Measurements from ENCODE around the gene MT2A. TPM values are rescaled to one million over a fixed set of nuclear protein-coding genes. Genes with fewer than 3 reads are reported as not detected.

MT2A gene
- total and polyA plus RNA-seq, 10 of the 15 experiments (the other 5 are each of a cell fraction or from before 2014, with no cell fraction given) = 7.3 to 271 (median 53.5) TPM

DNA sequence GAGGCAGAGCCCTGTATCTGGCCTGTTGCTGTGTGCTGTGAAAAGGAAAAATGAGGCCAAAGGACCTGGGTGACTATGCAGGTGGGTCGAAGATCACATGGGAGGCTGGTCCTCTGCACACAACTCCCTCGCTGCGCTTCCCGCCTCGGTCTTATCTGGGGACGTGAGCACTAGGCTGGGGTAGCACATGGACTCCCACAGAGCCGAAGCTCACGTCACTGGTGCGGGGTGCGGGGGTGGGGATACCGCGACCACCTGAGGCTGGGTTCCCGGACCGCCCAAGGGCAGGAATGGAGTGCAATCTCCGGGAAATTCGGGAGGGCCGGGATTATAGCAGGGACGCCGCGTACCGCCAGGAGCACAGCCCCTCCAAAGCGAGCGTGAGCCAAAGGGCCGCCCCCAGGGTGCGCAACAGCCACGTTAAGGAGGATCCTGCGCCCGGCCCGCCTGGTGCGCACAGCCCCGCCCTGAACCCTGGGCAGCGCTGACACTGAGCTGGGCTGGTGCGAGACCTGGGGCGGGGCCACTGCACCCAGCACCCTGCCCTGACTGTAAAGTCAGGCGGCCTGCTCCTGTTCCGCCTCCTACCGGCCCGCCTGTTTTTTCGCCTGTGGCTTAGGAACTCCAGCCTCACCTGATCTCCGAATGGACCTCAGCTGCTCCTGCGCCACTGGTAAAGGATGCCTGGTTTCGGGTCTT, 34.8 kb downstream of the MT2A start:
- H2AFZ ChIP-seq (ENCODE audit: control insufficient read depth, low read depth, low read length) = no peak overlapping the region
- in situ Hi-C loops (cut with MboI) (no loop called here), intact Hi-C loops (cut with micrococcal nuclease; ENCODE audit: unreplicated experiment) (no loop called here)
- TF ChIP-seq TBL1XR1 (IDR thresholded peaks at IDR 0.05; ENCODE audit: low read depth, low read length) (no peak), CBX3 (IDR thresholded peaks at IDR 0.05; ENCODE audit: borderline replicate concordance, low read depth) (no peak), NRF1 (conservative IDR thresholded peaks at IDR 0.05; ENCODE audit: low read depth, low read length) (no peak), SIN3A (IDR thresholded peaks at IDR 0.05; ENCODE audit: low read depth, low read length) (no peak), EZH2 (IDR thresholded peaks at IDR 0.05; ENCODE audit: borderline replicate concordance, control insufficient read depth, low read depth, low read length) (no peak), MEF2B (IDR thresholded peaks at IDR 0.05; ENCODE audit: partially characterized antibody, poor library complexity, severe bottlenecking) (no peak), IKZF1 (conservative IDR thresholded peaks at IDR 0.05) (peak; percentile 42; the same call in 1 of the 2 replicates), LARP7 (IDR thresholded peaks at IDR 0.05) (peak; percentile 57), GATAD2B (conservative IDR thresholded peaks at IDR 0.05; ENCODE audit: low read depth) (0 out of 2 replicates have a peak, but pooled peaks have one; percentile 37), BHLHE40 (IDR thresholded peaks at IDR 0.05; ENCODE audit: borderline replicate concordance in 1 of 2, low read depth in 2 of 2, low read length in 1 of 2) (peak in 1 of 2 experiments; percentile 24; a peak in 1 of 4 replicates)
- TF ChIP-seq, protein P1, sequence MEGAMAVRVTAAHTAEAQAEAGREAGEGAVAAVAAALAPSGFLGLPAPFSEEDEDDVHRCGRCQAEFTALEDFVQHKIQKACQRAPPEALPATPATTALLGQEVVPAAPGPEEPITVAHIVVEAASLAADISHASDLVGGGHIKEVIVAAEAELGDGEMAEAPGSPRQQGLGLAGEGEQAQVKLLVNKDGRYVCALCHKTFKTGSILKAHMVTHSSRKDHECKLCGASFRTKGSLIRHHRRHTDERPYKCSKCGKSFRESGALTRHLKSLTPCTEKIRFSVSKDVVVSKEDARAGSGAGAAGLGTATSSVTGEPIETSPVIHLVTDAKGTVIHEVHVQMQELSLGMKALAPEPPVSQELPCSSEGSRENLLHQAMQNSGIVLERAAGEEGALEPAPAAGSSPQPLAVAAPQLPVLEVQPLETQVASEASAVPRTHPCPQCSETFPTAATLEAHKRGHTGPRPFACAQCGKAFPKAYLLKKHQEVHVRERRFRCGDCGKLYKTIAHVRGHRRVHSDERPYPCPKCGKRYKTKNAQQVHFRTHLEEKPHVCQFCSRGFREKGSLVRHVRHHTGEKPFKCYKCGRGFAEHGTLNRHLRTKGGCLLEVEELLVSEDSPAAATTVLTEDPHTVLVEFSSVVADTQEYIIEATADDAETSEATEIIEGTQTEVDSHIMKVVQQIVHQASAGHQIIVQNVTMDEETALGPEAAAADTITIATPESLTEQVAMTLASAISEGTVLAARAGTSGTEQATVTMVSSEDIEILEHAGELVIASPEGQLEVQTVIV (IDR thresholded peaks at IDR 0.05; ENCODE audit: borderline replicate concordance, partially characterized antibody) = no peak
- TF ChIP-seq, protein P2, sequence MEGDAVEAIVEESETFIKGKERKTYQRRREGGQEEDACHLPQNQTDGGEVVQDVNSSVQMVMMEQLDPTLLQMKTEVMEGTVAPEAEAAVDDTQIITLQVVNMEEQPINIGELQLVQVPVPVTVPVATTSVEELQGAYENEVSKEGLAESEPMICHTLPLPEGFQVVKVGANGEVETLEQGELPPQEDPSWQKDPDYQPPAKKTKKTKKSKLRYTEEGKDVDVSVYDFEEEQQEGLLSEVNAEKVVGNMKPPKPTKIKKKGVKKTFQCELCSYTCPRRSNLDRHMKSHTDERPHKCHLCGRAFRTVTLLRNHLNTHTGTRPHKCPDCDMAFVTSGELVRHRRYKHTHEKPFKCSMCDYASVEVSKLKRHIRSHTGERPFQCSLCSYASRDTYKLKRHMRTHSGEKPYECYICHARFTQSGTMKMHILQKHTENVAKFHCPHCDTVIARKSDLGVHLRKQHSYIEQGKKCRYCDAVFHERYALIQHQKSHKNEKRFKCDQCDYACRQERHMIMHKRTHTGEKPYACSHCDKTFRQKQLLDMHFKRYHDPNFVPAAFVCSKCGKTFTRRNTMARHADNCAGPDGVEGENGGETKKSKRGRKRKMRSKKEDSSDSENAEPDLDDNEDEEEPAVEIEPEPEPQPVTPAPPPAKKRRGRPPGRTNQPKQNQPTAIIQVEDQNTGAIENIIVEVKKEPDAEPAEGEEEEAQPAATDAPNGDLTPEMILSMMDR (IDR thresholded peaks at IDR 0.05 in 2 of 3, conservative IDR thresholded peaks at IDR 0.05 in 1 of 3; ENCODE audit: control insufficient read depth in 2 of 3, extremely low read depth in 1 of 3, insufficient read depth in 1 of 3, low read depth in 3 of 3, low read length in 3 of 3) = peak in 2 of 3 experiments; percentile 21 to 39; a peak in 3 of 6 replicates
- ATAC-seq (peak; percentile 99), DNase-seq (ENCODE audit: low read depth, low spot score) (no peak), FAIRE-seq (no peak)
- no peaks in the 10 kb centered on the region for H3K9me3 ChIP-seq (replicated peaks; ENCODE audit: control insufficient read depth, insufficient read depth, low read length)
- POLR2A ChIA-PET = interaction anchor here (0.5 kb wide), 1 partner anchor 85 kb away, joined by 3 read pairs; no protein-coding TSS in a partner anchor
- H3K9ac ChIP-seq (ENCODE audit: control insufficient read depth, insufficient read depth, low read length) = no peak overlapping the region
- H3K4me2 ChIP-seq (ENCODE audit: control insufficient read depth, insufficient read depth) = no peak overlapping the region; the same call in 1 of the 2 replicates
- no peaks in the 10 kb centered on the region for H3K4me1 ChIP-seq (ENCODE audit: control insufficient read depth, insufficient read depth, low read length)
- CTCF ChIA-PET = interaction anchor here (0.6 to 2.0 kb wide), 8 partner anchors 19 to 122 kb away, joined by 3 to 10 read pairs (median 3); no protein-coding TSS in a partner anchor
- RAD21 ChIA-PET (ENCODE audit: unreplicated experiment) = interaction anchor here (0.6 to 1.7 kb wide), 5 partner anchors 9 to 66 kb away, joined by 3 to 6 read pairs (median 5); no protein-coding TSS in a partner anchor
- no peaks in the 10 kb centered on the region for H4K20me1 ChIP-seq (ENCODE audit: control insufficient read depth, insufficient read depth)
- peaks cover 10 to 25% of the 10 kb centered on the region in 2 experiments for H3K27me3 ChIP-seq (replicated peaks in 1 of 2; ENCODE audit: control insufficient read depth in 2 of 2, insufficient read depth in 2 of 2, low read length in 1 of 2)
- SMC1A ChIA-PET (ENCODE audit: uncharacterized antibody, unreplicated experiment) = interaction anchor here (1.1 to 2.2 kb wide), 6 partner anchors 19 to 168 kb away, joined by 3 to 13 read pairs (median 4); no protein-coding TSS in a partner anchor
- H3K36me3 ChIP-seq (ENCODE audit: control insufficient read depth in 2 of 2, insufficient read depth in 2 of 2, low read length in 1 of 2) = no peaks in the 10 kb centered on the region
- no peak overlapping the region for H3K4me3 ChIP-seq
- BruUV-seq (replicated peaks) = no TSS peak
- H3K79me2 ChIP-seq (ENCODE audit: control insufficient read depth, insufficient read depth, low read length) = no peaks in the 10 kb centered on the region
- H3K27ac ChIP-seq (ENCODE audit: control insufficient read depth, insufficient read depth) = no peak overlapping the region
- WGBS (ENCODE audit: insufficient coverage, insufficient replicate concordance, low lambda C conversion rate, missing lambda C conversion rate) = 7% methylated on average over 42 of the region's 42 CpGs

Measured in GM12878 (cell line).